Vagina (tissue), 2 donors: ENCODE measurements around the gene CD44.

Experiments used
- POLR2AphosphoS5 ChIP-seq, 2 donors: sonication (generic); formaldehyde crosslinking; IDR thresholded peaks; one replicate each; pipeline ENCODE4 v1.9.0; 2017; ENCODE audit warnings: antibody characterized with exemption in 2 of 2, mild to moderate bottlenecking in 2 of 2, low read depth in 1 of 2; ENCODE audit not compliant: insufficient read depth in 1 of 2
- TF ChIP-seq, protein P1 (sequence below), 3 experiments: fragments of 450-650 bp in 2 of 3; fragments of 200-600 bp in 1 of 3; sonication (generic) in 1 of 3; IDR thresholded peaks; one replicate each; pipeline ENCODE4 v1.5.1; 2017 to 2019; ENCODE audit warnings: antibody characterized with exemption in 3 of 3, mild to moderate bottlenecking in 2 of 3, moderate library complexity in 2 of 3

DNA sequence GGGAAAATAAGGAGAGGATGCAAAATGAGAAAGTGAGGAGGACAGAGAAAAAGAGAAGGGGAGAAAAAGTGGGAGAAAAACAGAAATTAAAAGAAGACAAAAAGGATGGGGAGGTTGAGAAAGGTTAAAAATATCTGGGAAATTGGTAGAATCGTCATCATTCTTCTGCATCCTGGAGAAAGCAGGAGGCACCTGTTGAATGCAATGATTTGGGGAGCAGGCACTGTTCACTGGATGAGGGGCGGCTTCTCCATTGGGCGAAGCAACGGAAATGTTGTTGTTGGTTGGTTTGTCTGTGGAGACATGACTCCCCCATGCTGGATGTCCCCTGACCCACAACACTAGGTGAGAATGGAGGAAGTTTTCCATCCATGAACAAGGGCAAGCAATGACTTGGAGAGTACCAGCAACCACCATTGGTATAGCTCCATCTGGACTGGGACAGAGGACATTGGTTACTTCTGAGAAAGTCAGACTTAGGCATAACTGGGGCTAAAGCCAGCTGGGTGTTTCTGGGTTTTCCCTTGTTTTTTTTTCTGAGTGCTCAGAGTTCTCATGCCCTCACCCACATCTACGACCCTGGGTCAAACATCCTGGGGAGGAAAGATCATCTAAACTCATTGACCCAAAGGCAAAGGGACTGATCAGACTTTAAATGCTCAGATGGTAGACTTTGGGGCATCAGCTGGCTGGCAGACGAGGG, 11.9 kb upstream of the CD44 start:
- TF ChIP-seq, protein P1, sequence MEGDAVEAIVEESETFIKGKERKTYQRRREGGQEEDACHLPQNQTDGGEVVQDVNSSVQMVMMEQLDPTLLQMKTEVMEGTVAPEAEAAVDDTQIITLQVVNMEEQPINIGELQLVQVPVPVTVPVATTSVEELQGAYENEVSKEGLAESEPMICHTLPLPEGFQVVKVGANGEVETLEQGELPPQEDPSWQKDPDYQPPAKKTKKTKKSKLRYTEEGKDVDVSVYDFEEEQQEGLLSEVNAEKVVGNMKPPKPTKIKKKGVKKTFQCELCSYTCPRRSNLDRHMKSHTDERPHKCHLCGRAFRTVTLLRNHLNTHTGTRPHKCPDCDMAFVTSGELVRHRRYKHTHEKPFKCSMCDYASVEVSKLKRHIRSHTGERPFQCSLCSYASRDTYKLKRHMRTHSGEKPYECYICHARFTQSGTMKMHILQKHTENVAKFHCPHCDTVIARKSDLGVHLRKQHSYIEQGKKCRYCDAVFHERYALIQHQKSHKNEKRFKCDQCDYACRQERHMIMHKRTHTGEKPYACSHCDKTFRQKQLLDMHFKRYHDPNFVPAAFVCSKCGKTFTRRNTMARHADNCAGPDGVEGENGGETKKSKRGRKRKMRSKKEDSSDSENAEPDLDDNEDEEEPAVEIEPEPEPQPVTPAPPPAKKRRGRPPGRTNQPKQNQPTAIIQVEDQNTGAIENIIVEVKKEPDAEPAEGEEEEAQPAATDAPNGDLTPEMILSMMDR (IDR thresholded peaks at IDR 0.05), result no peak
- no peak for TF ChIP-seq POLR2AphosphoS5 (IDR thresholded peaks at IDR 0.05; ENCODE audit: insufficient read depth in 1 of 2, low read depth in 1 of 2)
